Gastroesophageal sphincter (tissue), 4 donors: ENCODE results near the gene SMCO2. TPM values are rescaled to one million over a fixed set of nuclear protein-coding genes. Genes with fewer than 3 reads are reported as not detected.

Source experiments
- ATAC-seq: fragments of 150-250 bp; one replicate; pipeline ENCODE4 v1.9.1; 2016; ENCODE audit warnings: mild to moderate bottlenecking, moderate library complexity
- H3K27ac ChIP-seq, 4 donors: fragments of 200-600 bp; sonication (generic) in 3 of 4; 1 replicate in 3 of 4; 2 replicates in 1 of 4; pipeline ENCODE4 v1.5.1; 2016 to 2019
- H3K27me3 ChIP-seq: fragments of 200-600 bp; sonication (generic); one replicate; pipeline ENCODE4 v1.5.1; 2019
- H3K36me3 ChIP-seq, 2 donors: fragments of 200-600 bp; sonication (generic); one replicate each; pipeline ENCODE4 v1.5.1; 2019; ENCODE audit warnings: control low read depth in 1 of 2
- H3K4me1 ChIP-seq, 3 donors: fragments of 200-600 bp; sonication (generic); 1 replicate in 2 of 3; 2 replicates in 1 of 3; pipeline ENCODE4 v1.5.1; 2016 to 2019; ENCODE audit warnings: control low read depth in 2 of 3
- H3K4me3 ChIP-seq, 2 donors: fragments of 200-600 bp; sonication (generic); one replicate each; pipeline ENCODE4 v1.5.1; 2019; ENCODE audit warnings: mild to moderate bottlenecking in 1 of 2, moderate library complexity in 1 of 2
- H3K9me3 ChIP-seq, 3 donors: fragments of 200-600 bp; sonication (generic); one replicate each; pipeline ENCODE4 v1.5.1; 2017 to 2019; ENCODE audit warnings: control low read depth in 2 of 3
- EP300 ChIP-seq: sonication (generic); formaldehyde crosslinking; IDR thresholded peaks from one replicate; pipeline ENCODE4 v1.6.1; 2017; ENCODE audit warnings: antibody characterized with exemption, mild to moderate bottlenecking
- POLR2A ChIP-seq, 2 donors: fragments of 450-650 bp; IDR thresholded peaks; one replicate each; pipeline ENCODE4 v1.6.1; 2017; ENCODE audit warnings: antibody characterized with exemption in 2 of 2, mild to moderate bottlenecking in 2 of 2, moderate library complexity in 1 of 2
- POLR2AphosphoS5 ChIP-seq: sonication (generic); formaldehyde crosslinking; IDR thresholded peaks from one replicate; pipeline ENCODE4 v1.6.1; 2017; ENCODE audit warnings: antibody characterized with exemption
- WGBS, 2 donors: methylation state at CpG; one replicate each; pipeline ENCODE4 v1.1.5; 2018; ENCODE audit warnings: low coverage in 1 of 2; 5-methylcytosine and 5-hydroxymethylcytosine counted together
- total RNA-seq, 4 donors: library from RNA; depleted of rRNA; stranded (reverse); fragments of >200 nt; gene quantifications; one replicate each; pipeline ENCODE4 v1.1.0, GENCODE V29; 2016
- TF ChIP-seq, protein P1 (sequence below), 4 experiments: fragments of 200-600 bp in 2 of 4; fragments of 450-650 bp in 2 of 4; sonication (generic) in 1 of 4; IDR thresholded peaks; one replicate each; pipeline ENCODE4 v1.5.1; 2017 to 2019; ENCODE audit warnings: antibody characterized with exemption in 4 of 4, mild to moderate bottlenecking in 2 of 4, moderate library complexity in 2 of 4

Gene SMCO2
- total RNA-seq, 4 donors from 2014 or later: not detected

GRCh38 chr12:27506645-27507189 lies 60.2 kb downstream of the SMCO2 start:
- TF ChIP-seq POLR2AphosphoS5: no peak
- no peak for TF ChIP-seq POLR2A (IDR thresholded peaks at IDR 0.05)
- TF ChIP-seq EP300: no peak
- TF ChIP-seq, protein P1, sequence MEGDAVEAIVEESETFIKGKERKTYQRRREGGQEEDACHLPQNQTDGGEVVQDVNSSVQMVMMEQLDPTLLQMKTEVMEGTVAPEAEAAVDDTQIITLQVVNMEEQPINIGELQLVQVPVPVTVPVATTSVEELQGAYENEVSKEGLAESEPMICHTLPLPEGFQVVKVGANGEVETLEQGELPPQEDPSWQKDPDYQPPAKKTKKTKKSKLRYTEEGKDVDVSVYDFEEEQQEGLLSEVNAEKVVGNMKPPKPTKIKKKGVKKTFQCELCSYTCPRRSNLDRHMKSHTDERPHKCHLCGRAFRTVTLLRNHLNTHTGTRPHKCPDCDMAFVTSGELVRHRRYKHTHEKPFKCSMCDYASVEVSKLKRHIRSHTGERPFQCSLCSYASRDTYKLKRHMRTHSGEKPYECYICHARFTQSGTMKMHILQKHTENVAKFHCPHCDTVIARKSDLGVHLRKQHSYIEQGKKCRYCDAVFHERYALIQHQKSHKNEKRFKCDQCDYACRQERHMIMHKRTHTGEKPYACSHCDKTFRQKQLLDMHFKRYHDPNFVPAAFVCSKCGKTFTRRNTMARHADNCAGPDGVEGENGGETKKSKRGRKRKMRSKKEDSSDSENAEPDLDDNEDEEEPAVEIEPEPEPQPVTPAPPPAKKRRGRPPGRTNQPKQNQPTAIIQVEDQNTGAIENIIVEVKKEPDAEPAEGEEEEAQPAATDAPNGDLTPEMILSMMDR (IDR thresholded peaks at IDR 0.05): no peak
- no peak for ATAC-seq
- H3K4me3 ChIP-seq: no peak overlapping the region
- H3K36me3 ChIP-seq: no peaks in the 10 kb centered on the region
- H3K27ac ChIP-seq: no peak overlapping the region
- peaks cover 6 to 17% (median 8%) of the 10 kb centered on the region in 3 donors for H3K4me1 ChIP-seq
- no peaks in the 10 kb centered on the region for H3K9me3 ChIP-seq
- WGBS, 2 donors: 55% methylated on average over 2 of the region's 2 CpGs; no CpG with 5 or more reads in 1 of the 2 donors
- no peaks in the 10 kb centered on the region for H3K27me3 ChIP-seq

DNA sequence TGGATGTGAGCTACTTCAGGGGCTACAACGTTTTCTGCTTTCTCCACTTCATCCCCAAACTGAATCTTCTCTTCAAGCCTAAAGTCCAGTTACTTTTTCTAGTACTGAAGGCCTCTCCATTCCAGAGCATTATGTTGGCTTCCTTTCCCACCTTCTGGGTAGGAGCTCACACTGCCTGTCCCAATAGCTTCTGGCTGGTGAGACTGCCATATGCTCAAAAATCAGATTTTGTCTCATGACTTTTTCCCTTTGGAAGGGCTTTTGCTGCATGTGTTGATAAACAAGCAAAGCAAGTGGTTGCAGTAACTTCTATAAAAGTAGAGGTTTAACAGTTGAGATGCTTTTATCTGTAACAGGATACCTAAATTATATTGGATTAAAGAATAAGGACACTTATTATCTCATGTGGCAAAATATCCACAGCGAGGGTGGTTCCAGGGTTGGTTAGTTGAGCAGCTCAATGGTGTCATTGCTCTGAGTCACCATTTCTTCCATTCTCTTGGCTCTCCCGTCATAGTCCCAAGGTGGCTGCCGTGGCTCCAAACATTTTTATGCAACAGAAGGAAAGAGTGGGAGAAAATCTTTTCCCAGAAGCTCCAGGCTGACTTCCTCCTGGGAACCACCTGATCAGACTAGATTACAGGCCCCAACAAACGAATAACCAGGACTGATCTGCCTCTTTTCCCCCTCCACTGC lies 62.3 kb downstream of the SMCO2 start:
- H3K9me3 ChIP-seq: no peaks in the 10 kb centered on the region
- H3K27ac ChIP-seq: no peak overlapping the region
- no peaks in the 10 kb centered on the region for H3K27me3 ChIP-seq
- peaks cover 8 to 23% (median 9%) of the 10 kb centered on the region in 3 donors for H3K4me1 ChIP-seq
- no peak for TF ChIP-seq POLR2AphosphoS5
- TF ChIP-seq POLR2A (IDR thresholded peaks at IDR 0.05): no peak
- TF ChIP-seq, protein P1 (IDR thresholded peaks at IDR 0.05): no peak
- TF ChIP-seq EP300: no peak
- ATAC-seq: peak; percentile 56
- 72 to 75% methylated on average over 5 of the region's 5 CpGs for WGBS, 2 donors
- no peak overlapping the region for H3K4me3 ChIP-seq
- H3K36me3 ChIP-seq: no peaks in the 10 kb centered on the region

GRCh38 chr12:27511031-27511722 lies 64.6 kb downstream of the SMCO2 start:
- Histone ChIP-seq H3K36me3 (no peaks in the 10 kb centered on the region), H3K9me3 (no peaks in the 10 kb centered on the region), H3K4me3 (no peak overlapping the region), H3K4me1 (peaks cover 8 to 17% (median 9%) of the 10 kb centered on the region in 3 donors), H3K27me3 (no peaks in the 10 kb centered on the region), H3K27ac (peak overlapping the region; percentile 34 to 52 (median 48))
- peak; percentile 85 for ATAC-seq
- TF ChIP-seq EP300: no peak
- TF ChIP-seq, protein P1 (IDR thresholded peaks at IDR 0.05): no peak
- TF ChIP-seq POLR2AphosphoS5: peak; percentile 50
- WGBS, 2 donors: 25 to 40% methylated on average over 6 of the region's 6 CpGs

DNA sequence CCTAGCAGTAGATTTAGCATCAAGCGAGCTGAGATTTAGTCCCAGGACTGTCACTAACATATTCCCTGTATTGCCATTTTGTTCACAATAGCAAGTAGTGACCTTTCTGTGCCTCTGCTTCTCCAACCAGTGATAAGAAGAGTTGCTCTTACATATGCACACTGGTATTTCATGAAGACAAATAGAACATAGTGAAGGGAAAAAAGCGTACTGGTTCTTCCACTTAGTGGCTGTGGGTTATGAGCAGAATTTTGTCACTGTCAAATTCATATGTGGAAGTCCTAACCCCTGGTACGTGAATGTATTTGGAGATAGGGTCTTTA lies 65.1 kb downstream of the SMCO2 start:
- H3K27ac ChIP-seq: peak overlapping the region; percentile 34 to 52 (median 48)
- ATAC-seq: no peak
- TF ChIP-seq POLR2A (IDR thresholded peaks at IDR 0.05): no peak
- TF ChIP-seq, protein P1 (IDR thresholded peaks at IDR 0.05): no peak
- TF ChIP-seq POLR2AphosphoS5: no peak
- no peak for TF ChIP-seq EP300
- 34 to 46% methylated on average over 3 of the region's 3 CpGs for WGBS, 2 donors
- no peaks in the 10 kb centered on the region for H3K9me3 ChIP-seq
- H3K4me1 ChIP-seq: peaks cover 8 to 17% (median 9%) of the 10 kb centered on the region in 3 donors
- H3K4me3 ChIP-seq: no peak overlapping the region
- no peaks in the 10 kb centered on the region for H3K36me3 ChIP-seq
- H3K27me3 ChIP-seq: no peaks in the 10 kb centered on the region
